ENCODE measurements around the gene PTPRS. TPM values are rescaled to one million over a fixed set of nuclear protein-coding genes. Genes with fewer than 3 reads are reported as not detected.
"Not testable (repeated sequence)": the region's sequence is repeated elsewhere in the genome, so short reads cannot be mapped to it uniquely, and the experiment has no call there.

The PTPRS gene
- total RNA-seq, 1 donor from 2014 or later = 107 TPM

DNA sequence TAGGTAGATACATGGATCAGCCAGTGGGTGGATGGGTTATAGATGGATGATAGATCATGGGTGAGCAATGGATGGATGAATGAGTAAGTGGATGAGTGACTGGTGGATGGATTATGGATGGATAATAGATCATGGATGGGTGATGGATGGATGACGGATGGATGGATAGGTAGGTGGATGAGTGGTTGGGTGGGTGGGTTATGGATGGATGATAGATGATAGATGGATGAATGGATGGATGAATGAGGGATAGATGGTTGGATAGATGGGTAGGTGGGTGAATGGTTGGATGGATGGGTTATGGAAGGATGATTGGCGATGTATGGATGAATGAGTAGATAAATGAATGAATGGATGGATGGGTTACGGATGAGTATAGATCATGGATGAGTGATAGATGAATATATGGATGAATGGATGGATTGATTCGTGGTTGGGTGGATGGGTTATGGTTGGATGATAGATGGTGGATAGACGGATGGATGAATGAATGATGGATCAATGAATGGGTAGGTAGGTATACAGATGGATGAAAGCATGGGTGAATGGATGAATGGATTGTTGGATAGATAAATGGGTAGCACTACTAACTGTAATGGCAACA is 27.0 kb upstream of the PTPRS start:
- H3K4me3 ChIP-seq = no peak overlapping the region

DNA sequence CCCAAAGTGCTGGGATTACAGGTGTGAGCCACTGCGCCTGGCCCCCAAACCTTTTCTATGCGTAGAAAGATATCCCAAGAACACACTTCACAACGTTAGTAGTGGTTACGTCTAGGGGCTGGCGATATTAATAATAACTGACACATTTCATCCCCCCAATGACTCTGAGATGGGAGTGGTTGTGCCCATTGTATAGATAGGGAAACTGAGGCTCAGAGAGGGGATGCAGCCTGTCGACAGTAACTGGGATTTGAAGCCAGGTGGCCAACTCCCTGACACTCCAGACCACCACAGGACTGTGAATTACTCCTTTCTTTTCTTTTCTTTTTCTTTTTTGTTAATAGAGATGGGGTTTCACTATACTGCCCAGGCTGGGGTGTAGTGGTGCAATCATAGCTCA is 25.3 kb upstream of the PTPRS start:
- intact Hi-C loops (cut with DNase I) = no loop called here
- H3K27ac ChIP-seq = no peak overlapping the region
- no peaks in the 10 kb centered on the region for H3K9me3 ChIP-seq
- H3K4me3 ChIP-seq = no peak overlapping the region
- ATAC-seq = no peak
- H3K4me1 ChIP-seq = no peaks in the 10 kb centered on the region
- peaks cover 3% of the 10 kb centered on the region for H3K27me3 ChIP-seq (ENCODE audit: low read depth)
- TF ChIP-seq, protein P1, sequence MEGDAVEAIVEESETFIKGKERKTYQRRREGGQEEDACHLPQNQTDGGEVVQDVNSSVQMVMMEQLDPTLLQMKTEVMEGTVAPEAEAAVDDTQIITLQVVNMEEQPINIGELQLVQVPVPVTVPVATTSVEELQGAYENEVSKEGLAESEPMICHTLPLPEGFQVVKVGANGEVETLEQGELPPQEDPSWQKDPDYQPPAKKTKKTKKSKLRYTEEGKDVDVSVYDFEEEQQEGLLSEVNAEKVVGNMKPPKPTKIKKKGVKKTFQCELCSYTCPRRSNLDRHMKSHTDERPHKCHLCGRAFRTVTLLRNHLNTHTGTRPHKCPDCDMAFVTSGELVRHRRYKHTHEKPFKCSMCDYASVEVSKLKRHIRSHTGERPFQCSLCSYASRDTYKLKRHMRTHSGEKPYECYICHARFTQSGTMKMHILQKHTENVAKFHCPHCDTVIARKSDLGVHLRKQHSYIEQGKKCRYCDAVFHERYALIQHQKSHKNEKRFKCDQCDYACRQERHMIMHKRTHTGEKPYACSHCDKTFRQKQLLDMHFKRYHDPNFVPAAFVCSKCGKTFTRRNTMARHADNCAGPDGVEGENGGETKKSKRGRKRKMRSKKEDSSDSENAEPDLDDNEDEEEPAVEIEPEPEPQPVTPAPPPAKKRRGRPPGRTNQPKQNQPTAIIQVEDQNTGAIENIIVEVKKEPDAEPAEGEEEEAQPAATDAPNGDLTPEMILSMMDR (IDR thresholded peaks at IDR 0.05) = no peak
- H3K36me3 ChIP-seq = no peaks in the 10 kb centered on the region
- no peak for DNase-seq

More for the DNA sequence above, 27.0 kb upstream of the PTPRS start:
- H3K27me3 ChIP-seq (ENCODE audit: low read depth) = no peaks in the 10 kb centered on the region
- ATAC-seq (no peak), DNase-seq (no peak)
- TF ChIP-seq, protein P1 (IDR thresholded peaks at IDR 0.05) = no peak
- no peak overlapping the region for H3K27ac ChIP-seq
- intact Hi-C loops (cut with DNase I) = no loop called here
- no peaks in the 10 kb centered on the region for H3K4me1 ChIP-seq
- no peaks in the 10 kb centered on the region for H3K9me3 ChIP-seq
- no peaks in the 10 kb centered on the region for H3K36me3 ChIP-seq

DNA sequence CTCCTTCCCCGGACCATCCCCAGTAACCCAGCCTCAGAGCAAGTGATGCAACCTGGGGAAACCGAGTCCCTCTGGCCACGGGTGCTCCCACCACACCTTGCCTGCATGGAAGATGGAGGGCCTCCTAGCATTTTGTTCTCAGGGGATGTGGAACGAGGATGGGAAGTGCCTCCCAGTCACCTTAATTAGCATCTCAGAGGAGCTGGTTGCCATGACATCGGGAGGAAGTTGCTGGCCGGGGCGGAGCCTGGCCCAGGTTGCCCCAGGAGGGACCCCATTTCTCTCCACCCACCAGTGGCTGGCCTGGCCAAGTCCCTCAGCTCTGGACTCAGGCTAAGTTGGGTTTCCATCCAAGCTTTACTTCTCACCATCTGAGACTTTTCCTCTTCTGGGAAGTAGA is 24.1 kb upstream of the PTPRS start:
- Histone ChIP-seq H3K4me3 (no peak overlapping the region), H3K27ac (no peak overlapping the region), H3K36me3 (no peaks in the 10 kb centered on the region), H3K27me3 (ENCODE audit: low read depth) (peaks cover 12% of the 10 kb centered on the region), H3K4me1 (no peaks in the 10 kb centered on the region), H3K9me3 (no peaks in the 10 kb centered on the region)
- TF ChIP-seq, protein P1 (IDR thresholded peaks at IDR 0.05) = no peak
- ATAC-seq (no peak), DNase-seq (no peak)
- intact Hi-C loops (cut with DNase I) = no loop called here

DNA sequence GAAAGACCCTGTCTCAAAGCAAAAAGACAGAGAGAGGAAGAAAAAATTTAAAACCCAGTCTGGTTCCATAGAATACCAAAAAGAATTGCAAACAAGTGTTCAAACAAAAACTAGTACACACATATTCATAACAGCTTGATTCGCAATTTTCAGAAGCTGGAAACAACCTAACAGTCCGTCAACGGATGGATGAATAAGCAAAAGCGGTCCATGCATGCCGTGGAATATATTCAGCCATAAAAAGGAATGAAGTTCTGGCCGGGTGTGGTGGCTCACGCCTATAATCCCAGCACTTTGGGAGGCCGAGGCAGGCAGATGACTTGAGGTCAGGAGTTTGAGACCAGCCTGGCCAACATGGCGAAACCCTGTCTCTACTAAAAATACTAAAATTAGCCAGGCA is 21.2 kb upstream of the PTPRS start:
- intact Hi-C loops (cut with DNase I); DNase-seq; H3K36me3 ChIP-seq; H3K9me3 ChIP-seq; H3K4me3 ChIP-seq; ATAC-seq; H3K4me1 ChIP-seq; H3K27ac ChIP-seq: not testable (repeated sequence)
- peaks cover 23% of the 10 kb centered on the region for H3K27me3 ChIP-seq (ENCODE audit: low read depth)

DNA sequence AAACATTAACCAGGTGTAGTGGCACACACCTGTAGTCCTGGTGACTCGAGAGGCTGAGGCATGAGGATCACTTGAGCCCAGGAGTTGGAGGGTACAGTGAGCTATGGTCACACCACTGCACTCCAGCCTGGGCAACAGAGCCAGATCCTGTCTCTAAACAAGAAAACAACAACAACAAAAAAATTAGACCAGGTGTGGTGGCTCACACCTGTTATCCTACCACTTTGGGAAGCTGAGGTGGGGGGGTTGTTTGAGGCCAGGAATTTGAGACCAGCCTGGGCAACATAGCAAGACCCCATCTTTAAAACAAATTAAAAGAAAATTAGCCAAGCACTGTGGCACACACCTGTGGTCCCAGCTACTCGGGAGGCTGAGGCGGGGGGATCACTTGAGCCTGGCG is 20.8 kb upstream of the PTPRS start:
- Histone ChIP-seq H3K4me1 (no peaks in the 10 kb centered on the region), H3K36me3 (no peaks in the 10 kb centered on the region), H3K27ac (no peak overlapping the region), H3K9me3 (no peaks in the 10 kb centered on the region), H3K4me3 (no peak overlapping the region), H3K27me3 (ENCODE audit: low read depth) (peaks cover 25% of the 10 kb centered on the region)
- TF ChIP-seq, protein P1 (IDR thresholded peaks at IDR 0.05) = no peak
- no peak for ATAC-seq
- intact Hi-C loops (cut with DNase I) = no loop called here
- DNase-seq = no peak

DNA sequence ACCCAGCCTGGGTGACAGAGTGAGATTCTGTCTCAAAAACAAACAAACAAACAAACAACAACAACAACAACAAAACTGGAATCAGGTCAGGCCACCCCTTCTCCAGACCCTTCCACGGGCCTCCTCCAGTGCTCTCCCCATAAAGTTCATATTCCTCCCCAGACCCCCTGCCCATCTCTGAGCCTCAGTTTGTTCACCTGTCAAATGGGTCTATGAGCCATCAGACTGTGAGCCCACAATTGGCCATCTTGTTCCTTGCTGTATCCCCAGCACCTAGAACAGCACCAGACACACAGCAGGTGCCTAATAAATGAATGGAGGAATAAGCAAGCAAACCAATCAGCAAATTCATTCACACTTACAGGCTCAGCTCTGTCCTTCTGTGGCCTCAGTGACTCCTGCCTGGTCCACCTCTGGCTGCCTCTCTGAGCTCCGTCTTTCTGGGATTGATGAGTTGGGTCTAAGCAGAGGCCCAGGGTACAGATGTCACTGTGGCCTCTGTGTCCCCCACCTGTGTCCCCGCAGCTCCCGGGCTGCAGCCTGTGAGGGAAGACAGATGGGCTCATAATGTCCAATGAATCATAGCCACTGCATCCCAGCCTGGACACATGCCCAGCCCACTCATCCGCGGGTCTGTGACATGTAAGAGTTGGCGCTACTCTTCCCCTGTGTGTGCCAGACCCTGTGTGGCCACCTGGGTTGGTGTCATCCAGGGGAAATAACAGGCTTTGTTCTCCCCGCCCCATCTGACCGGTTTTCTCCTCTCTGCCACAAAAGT is 19.6 kb upstream of the PTPRS start:
- TF ChIP-seq, protein P1 (IDR thresholded peaks at IDR 0.05) = no peak
- no peak overlapping the region for H3K4me3 ChIP-seq
- no peaks in the 10 kb centered on the region for H3K9me3 ChIP-seq
- DNase-seq = no peak
- intact Hi-C loops (cut with DNase I) = no loop called here
- no peak overlapping the region for H3K27ac ChIP-seq
- H3K27me3 ChIP-seq (ENCODE audit: low read depth) = peaks cover 25% of the 10 kb centered on the region
- H3K36me3 ChIP-seq = no peaks in the 10 kb centered on the region
- no peaks in the 10 kb centered on the region for H3K4me1 ChIP-seq
- no peak for ATAC-seq

All from lower lobe of right lung (tissue), 2 donors.